Retinal pigment epithelial cell (primary cell): ENCODE results near the gene MUC12.
"Not testable (repeated sequence)": the region's sequence is repeated elsewhere in the genome, so short reads cannot be mapped to it uniquely, and the experiment has no call there.

Source experiments
- DNase-seq: peaks from one replicate; pipeline ENCODE4 v3.0.0-alpha.2; 2010; ENCODE audit warnings: low read depth
- H3K4me3 ChIP-seq: 2 replicates; pipeline ENCODE4 v1.5.1; 2011; ENCODE audit warnings: mild to moderate bottlenecking, low read length, control low read depth, moderate library complexity
- TF ChIP-seq, protein P1 (sequence below): conservative IDR thresholded peaks from 2 replicates; pipeline ENCODE4 v1.5.1; 2011; ENCODE audit warnings: low read depth, low read length, control low read depth, inconsistent platforms

The MUC12 gene

DNA sequence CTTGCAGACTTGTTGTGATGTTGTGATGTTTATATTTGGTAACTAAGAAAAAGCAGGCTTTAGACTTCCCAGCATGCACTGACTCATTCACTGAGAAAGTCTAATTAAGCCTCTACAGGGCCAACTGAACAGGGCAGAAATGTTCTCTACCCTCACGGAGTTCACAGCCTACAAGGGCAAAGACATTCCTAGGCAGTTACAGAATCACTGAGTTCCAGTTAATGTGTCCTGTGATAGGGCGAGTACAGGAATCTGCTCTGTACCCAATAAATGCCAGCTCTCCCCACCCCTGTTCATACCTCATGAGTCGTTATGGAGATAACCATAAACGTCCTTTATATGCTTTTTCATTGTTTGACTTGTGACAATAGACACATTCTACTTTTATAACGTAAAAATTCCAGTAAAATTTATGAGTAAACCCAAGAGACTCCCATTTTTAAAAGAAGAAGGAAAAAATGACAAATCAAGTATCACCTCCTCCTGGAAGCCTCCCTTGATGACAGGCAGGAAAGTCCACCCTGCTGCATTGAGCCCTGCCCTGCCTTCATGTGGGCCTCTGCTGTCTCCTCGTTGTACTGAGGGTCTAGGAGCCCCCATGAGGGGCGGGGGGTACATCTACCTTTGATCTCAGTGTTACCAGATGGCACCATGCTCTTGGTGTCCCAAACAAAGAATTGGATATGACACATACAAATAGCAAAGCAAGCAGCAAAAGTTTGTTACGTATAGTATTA lies 14.3 kb downstream of the MUC12 start:
- TF ChIP-seq, protein P1, sequence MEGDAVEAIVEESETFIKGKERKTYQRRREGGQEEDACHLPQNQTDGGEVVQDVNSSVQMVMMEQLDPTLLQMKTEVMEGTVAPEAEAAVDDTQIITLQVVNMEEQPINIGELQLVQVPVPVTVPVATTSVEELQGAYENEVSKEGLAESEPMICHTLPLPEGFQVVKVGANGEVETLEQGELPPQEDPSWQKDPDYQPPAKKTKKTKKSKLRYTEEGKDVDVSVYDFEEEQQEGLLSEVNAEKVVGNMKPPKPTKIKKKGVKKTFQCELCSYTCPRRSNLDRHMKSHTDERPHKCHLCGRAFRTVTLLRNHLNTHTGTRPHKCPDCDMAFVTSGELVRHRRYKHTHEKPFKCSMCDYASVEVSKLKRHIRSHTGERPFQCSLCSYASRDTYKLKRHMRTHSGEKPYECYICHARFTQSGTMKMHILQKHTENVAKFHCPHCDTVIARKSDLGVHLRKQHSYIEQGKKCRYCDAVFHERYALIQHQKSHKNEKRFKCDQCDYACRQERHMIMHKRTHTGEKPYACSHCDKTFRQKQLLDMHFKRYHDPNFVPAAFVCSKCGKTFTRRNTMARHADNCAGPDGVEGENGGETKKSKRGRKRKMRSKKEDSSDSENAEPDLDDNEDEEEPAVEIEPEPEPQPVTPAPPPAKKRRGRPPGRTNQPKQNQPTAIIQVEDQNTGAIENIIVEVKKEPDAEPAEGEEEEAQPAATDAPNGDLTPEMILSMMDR, result no peak
- peak; percentile 85 for DNase-seq
- no peak overlapping the region for H3K4me3 ChIP-seq

DNA sequence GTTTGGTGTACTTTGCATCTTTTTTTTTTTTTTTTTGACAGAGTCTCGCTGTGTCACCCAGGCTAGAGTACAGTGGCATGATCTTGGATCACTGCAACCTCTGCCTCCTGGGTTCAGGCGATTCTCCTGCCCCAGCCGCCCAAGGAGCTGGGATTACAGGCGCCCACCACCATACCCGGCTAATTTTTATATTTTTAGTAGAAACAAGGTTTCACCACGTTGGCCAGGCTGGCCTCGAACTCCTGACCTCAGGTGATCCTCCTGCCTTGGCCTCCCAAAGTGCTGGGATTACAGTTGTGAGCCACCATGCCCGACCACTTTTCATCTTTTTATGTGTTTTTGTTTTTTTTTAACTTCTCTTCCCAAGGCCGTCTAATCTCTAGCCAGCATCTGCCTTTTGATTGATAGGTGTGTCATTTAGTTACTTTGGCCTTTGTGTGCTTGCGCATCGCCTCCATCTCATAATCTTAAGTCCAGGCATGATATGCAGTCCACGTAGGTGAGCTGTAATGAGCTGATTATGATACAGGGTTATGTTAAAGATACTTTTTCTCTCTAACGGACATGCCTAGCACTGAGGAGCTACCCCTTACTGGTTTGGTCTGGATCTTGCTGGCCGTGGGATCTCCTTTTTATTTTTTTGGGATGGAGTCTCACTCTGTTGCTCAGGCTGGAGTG lies 15.0 kb downstream of the MUC12 start:
- not testable (repeated sequence) for H3K4me3 ChIP-seq, DNase-seq

DNA sequence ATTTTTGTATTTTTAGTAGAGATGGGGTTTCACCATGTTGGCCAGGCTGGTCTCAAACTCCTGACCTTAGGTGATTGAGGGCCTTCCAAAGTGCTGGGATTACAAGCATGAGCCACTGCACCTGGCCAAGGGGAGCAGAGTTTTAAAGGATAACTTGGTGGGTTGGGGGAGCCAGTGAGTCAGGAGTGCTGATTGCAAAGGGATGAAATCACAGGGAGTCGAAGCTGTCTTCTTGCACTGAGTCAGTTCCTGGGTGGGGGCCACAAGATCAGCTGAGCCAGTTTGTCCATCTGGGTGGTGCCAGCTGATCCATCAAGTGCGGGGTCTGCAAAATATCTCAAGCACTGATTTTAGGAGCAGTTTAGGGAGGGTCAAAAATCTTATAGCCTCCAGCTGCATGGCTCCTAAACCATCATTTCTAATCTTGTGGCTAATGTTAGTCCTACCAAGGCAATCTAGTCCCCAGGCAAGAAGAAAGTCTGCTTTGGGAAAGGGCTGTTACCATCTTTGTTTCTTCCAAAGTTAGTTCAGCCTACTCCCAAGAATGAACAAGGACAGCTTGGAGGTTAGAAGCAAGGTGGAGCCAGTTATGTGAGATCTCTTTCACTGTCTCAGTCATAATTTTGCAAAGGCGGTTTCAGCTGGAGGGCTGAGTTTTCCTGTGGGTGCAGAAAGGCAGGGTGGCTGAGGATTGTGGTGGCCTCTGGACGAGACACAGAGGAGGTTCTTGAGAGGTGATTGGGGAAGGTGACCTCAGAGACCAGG lies 15.8 kb downstream of the MUC12 start:
- not testable (repeated sequence) for DNase-seq, H3K4me3 ChIP-seq

DNA sequence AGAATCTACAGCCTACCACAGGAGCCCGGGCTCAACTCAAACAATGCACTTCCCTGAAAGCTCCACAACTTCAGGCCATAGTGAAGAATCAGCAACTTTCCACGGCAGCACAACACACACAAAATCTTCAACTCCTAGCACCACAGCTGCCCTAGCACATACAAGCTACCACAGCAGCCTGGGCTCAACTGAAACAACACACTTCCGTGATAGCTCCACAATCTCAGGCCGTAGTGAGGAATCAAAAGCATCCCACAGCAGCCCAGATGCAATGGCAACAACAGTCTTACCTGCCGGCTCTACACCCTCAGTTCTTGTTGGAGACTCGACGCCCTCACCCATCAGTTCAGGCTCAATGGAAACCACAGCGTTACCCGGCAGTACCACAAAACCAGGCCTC lies 22.3 kb downstream of the MUC12 start:
- TF ChIP-seq, protein P1, result no peak
- H3K4me3 ChIP-seq, result no peak overlapping the region
- no peak for DNase-seq

DNA sequence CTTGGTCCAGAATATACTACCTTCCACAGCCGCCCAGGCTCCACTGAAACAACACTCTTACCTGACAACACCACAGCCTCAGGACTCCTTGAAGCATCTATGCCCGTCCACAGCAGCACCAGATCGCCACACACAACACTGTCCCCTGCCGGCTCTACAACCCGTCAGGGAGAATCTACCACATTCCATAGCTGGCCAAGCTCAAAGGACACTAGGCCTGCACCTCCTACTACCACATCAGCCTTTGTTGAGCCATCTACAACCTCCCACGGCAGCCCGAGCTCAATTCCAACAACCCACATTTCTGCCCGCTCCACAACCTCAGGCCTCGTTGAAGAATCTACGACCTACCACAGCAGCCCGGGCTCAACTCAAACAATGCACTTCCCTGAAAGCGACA lies 22.9 kb downstream of the MUC12 start:
- not testable (repeated sequence) for H3K4me3 ChIP-seq, DNase-seq

DNA sequence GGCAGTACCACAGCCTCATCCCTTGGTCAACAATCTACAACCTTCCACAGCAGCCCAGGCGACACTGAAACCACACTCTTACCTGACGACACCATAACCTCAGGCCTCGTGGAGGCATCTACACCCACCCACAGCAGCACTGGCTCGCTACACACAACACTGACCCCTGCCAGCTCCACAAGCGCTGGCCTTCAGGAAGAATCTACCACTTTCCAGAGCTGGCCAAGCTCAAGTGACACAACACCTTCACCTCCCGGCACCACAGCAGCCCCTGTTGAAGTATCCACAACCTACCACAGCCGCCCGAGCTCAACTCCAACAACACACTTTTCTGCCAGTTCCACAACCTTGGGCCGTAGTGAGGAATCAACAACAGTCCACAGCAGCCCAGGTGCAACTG lies 25.3 kb downstream of the MUC12 start:
- DNase-seq, H3K4me3 ChIP-seq: not testable (repeated sequence)

DNA sequence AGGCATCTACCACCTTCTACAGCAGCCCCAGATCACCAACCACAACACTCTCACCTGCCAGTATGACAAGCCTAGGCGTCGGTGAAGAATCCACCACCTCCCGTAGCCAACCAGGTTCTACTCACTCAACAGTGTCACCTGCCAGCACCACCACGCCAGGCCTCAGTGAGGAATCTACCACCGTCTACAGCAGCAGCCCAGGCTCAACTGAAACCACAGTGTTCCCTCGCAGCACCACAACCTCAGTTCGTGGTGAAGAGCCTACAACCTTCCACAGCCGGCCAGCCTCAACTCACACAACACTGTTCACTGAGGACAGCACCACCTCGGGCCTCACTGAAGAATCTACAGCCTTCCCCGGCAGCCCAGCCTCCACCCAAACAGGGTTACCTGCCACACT lies 29.2 kb downstream of the MUC12 start:
- H3K4me3 ChIP-seq, DNase-seq: not testable (repeated sequence)

DNA sequence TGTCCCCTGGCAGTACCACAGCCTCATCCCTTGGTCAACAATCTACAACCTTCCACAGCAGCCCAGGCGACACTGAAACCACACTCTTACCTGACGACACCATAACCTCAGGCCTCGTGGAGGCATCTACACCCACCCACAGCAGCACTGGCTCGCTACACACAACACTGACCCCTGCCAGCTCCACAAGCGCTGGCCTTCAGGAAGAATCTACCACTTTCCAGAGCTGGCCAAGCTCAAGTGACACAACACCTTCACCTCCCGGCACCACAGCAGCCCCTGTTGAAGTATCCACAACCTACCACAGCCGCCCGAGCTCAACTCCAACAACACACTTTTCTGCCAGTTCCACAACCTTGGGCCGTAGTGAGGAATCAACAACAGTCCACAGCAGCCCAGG lies 30.0 kb downstream of the MUC12 start:
- H3K4me3 ChIP-seq, DNase-seq: not testable (repeated sequence)

DNA sequence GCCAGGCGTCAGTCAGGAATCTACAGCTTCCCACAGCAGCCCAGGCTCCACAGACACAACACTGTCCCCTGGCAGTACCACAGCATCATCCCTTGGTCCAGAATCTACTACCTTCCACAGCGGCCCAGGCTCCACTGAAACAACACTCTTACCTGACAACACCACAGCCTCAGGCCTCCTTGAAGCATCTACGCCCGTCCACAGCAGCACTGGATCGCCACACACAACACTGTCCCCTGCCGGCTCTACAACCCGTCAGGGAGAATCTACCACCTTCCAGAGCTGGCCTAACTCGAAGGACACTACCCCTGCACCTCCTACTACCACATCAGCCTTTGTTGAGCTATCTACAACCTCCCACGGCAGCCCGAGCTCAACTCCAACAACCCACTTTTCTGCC lies 30.7 kb downstream of the MUC12 start:
- DNase-seq, H3K4me3 ChIP-seq: not testable (repeated sequence)

DNA sequence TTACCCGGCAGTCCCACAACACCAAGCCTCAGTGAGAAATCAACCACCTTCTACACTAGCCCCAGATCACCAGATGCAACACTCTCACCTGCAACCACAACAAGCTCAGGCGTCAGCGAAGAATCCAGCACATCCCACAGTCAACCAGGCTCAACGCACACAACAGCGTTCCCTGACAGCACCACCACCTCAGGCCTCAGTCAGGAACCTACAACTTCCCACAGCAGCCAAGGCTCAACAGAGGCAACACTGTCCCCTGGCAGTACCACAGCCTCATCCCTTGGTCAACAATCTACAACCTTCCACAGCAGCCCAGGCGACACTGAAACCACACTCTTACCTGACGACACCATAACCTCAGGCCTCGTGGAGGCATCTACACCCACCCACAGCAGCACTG lies 33.0 kb downstream of the MUC12 start:
- not testable (repeated sequence) for DNase-seq

DNA sequence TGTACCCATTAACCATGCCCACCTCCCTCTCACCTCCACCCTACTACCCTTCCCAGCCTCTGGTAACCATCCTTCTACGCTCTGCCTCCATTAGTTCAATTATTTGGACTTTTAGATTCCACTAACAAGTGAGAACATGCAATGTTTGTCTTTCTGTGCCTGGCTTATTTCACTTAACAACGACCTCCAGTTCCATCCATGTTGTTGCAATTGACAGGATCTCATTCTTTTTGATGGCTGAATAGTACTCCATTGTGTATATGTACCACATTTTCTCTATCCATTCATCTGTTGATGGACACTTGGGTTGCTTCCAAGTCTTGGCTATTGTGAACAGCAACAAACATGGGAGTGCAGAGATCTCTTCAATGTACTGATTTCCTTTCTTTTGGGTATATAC lies 38.0 kb downstream of the MUC12 start:
- DNase-seq, H3K4me3 ChIP-seq: not testable (repeated sequence)

More for the DNA sequence above, 33.0 kb downstream of the MUC12 start:
- not testable (repeated sequence) for H3K4me3 ChIP-seq

DNA sequence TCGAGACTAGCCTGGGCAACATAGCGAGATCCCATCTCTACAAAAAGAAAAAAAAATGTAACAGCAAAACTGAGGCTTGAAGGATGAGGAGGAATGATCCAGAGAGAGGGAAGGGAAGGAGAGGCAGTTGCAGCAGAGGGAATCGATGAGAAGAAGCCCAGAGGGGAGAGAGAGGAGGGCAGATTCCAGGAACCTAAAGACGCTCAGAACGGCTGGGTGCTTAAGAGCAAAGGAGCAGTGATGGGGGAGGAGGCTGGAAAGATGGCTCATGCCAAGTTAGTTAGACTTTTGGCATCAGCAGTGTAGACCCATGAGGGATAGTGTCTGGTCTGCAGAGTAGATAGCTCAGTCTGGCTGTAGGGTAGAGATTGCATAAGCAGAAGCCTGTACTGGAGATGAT lies 40.3 kb downstream of the MUC12 start:
- TF ChIP-seq, protein P1, result no peak
- DNase-seq, result no peak
- no peak overlapping the region for H3K4me3 ChIP-seq
